HG02763 (cell line): ENCODE results near the gene GRAMD1B.

Experiments used
- ATAC-seq: cut with Tn5 transposase; IDR thresholded peaks from one replicate; pipeline ENCODE4 v1.9.1; 2021; ENCODE audit warnings: mild to moderate bottlenecking, moderate library complexity; ENCODE audit not compliant: unreplicated experiment

The GRAMD1B gene

DNA sequence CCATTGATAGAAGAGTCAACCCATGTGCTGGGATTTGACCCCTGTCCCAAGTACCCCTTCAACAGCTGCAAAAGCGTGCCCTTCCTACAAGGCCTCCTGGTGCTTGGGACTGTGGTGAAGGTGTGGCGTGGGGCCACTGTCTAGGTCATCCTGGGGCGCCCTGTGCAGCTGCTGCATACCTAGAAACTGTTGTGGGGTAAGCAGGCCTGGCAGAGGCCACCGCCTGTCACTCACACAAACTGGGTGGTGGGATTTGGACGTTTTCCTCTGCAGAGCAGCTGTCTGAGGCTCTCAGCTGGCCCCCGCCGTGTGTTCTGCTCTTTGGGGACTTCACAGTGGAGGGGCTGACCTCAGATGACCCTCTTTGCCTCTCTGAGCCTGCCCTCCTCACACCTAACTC, 154.7 kb downstream of the GRAMD1B start:
- ATAC-seq, result no peak

DNA sequence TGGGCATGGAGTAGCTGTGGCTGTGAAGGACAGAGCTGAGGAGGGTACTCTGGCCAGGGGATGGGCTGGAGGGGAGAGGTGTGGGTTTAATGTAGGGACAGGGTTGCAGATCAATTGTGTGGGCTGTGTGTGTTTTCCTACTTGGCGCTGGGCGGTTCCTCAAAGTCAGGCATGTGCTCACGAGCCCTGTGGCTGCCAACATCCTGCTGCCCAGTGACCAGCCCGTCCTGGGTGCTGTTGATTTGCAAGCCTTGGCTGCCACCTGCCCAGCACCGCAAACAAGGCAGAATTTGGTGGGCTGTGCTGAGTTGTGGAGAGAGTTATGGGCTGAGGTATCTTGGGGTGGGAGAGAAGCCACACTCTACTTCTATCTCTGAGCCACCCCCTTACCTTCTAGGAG, 155.1 kb downstream of the GRAMD1B start:
- no peak for ATAC-seq

DNA sequence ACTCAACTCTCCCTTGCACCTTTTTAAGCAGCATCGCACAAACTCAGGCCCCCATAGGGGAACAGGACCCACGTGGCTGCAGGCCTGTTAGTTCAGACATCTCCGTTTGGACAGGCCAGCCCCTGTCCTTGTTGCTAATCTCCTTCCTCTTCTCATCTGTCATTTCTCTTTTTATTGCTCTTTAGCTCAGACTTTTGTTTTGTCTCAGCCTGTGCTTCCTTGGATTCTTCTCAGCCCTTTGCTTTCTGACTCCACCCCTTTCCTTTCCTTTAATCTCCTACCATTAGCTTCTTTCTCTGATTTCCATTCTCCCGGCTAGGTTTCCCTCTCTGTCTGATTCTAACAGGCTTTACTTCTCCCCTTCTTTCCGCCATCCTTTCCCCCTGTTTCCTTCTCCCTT, 155.6 kb downstream of the GRAMD1B start:
- no peak for ATAC-seq

DNA sequence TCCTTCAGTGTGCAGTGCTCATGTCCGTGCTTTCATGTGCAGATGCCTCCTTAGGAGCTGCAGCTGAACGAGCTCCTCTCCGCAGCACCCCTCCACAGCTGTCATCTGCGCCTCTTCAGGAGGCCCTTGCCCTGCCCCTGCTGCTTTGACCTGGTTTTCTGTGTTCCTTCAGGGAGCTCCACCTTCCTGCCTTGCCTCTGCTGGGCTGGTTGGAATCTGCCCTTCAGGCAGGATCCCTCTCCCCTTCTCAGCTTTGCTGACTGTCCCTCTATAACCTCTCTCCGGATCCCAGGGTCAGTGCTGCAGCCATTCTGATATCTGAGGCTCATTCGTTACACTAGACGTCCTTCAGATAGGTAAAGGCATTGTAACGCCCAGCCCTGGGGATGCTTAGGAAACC, 156.5 kb downstream of the GRAMD1B start:
- no peak for ATAC-seq

DNA sequence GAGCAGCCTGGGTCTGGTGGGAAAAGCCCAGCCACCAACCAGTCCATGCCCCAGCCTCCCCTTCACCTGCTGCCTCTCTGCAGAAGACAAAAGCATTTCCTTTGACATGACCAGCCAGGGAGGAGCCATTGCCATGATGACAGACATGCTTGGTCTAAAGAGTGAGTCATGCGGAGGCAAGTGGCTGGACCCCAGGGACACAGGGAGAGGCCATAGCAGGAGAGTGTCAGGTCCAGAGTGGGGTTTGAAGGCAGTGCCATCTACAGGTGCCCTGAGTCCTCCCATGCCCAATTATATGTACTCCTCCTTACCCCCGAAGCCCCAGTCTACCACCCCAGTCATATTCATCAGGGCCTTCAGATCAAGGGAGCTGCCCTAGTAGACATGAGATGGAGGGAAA, 157.0 kb downstream of the GRAMD1B start:
- ATAC-seq, result no peak

DNA sequence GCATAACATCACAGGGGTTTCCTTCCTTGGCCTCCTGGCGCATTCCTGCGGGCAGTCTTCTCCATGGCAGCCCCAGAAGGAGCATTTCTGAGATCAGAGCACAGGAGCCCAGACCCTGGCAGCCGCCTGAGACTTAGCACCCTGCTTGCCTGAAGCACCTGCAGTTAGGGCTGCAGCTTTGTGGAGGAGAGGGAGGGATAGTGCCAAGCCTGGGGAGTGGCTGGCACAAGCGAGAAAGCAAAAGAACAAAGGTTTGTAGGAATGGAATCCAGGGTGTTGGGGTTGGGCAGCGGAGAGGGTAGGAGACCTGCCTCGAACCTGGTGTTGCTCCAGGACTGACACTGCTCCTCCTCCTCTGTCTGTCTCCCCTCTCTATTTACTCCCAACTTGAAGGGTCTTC, 157.5 kb downstream of the GRAMD1B start:
- no peak for ATAC-seq

DNA sequence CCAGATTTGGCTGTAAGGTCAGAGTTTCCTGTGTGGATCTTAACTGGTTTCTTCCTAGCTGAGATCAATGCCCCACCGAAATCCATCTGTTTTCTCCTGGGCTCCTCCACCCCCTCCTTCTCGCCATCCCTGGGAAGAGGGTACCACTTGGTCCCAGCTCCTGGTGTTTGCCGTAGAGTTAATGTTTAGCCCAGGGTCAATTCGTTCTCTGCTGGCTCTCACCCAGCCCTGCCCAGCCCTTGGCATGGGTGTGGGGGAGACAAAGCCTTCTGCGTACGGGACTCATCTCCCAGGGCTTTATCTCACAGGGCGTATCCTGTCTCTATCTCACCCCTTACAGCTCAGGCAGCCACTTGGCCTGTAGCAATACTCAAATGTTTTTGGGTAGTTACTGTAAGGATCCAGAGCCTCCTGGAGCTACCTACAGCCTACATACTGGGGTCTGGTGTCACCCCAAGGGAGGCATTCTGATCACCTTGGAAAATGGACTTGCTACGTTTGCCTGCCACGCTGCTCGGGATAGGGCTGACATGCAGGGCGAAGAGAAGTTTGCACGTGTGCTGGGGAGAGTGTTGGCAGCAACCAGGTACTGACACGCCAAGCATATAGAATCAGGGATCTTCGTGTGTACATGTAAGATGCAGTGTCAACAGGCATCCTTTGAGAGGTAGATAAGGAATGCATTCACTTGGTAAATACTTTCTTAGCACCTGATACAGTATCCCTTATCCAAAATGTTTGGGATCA, 158.2 kb downstream of the GRAMD1B start:
- no peak for ATAC-seq

DNA sequence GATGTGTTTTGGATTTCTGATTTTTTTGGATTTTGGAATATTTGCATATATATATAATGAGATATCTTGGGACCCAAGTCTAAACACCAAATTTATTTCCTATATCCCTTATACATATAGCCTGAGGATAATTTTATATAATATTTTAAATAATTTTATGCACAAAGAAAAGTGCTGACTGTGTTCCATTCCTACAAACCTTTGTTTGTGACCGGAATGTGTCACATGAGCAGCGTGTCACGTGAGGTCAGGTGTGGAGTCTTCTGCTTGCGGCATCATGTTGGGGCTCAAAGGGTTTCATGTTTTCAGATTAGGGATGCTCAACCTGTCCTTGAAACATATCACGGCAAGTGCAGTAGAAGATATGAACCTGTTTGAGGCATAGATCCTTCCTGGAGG, 158.8 kb downstream of the GRAMD1B start:
- ATAC-seq, result no peak

DNA sequence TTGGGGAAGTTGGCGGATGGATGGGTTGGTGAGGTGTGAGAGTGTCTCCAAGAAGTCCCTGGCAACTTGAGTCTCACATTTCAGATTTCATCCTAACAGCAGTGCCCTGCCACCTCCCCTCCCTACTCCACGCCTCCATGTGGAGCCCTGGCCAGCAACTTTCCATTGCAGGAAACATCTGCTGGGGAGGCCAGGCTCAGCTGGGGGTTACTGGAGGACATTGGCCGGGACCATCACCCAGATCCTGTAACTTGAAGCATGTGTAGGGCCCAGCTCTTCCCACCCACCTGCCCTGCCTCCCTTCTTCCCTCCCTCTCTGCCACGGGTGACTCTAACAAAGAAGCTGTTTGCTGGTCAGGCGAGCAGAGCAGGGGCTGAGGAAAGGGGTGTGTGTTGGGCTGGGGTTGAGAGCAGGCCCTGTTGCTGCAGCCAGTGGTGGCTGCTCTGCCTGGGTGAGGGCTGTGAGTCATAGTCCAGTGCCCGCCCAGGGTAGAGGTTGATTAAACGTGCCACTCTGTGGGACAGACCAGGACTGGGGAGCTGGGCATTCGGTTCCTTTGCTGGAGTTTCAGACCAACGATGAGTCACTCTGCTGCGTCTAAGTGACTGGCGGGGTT, 160.3 kb downstream of the GRAMD1B start:
- no peak for ATAC-seq

DNA sequence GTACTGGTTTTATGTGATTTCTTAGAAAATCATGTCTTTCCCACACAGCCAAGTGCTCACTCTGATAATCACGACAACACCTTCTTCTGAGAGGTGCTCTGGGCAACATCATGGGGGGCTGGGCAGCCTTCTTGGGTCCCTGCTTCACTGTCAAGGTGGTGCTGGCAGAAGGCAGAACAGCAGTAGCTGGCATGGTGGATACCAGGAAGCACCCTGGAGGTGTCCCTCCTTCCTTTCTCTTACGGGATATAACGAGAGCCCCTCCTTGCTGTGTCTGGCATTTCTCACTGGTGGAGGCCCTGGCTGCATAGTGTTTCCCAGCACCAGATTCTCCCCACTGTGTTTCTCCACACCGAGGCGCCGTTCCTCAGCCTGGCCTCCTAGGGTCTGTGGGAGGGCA, 163.5 kb downstream of the GRAMD1B start:
- ATAC-seq, result no peak

DNA sequence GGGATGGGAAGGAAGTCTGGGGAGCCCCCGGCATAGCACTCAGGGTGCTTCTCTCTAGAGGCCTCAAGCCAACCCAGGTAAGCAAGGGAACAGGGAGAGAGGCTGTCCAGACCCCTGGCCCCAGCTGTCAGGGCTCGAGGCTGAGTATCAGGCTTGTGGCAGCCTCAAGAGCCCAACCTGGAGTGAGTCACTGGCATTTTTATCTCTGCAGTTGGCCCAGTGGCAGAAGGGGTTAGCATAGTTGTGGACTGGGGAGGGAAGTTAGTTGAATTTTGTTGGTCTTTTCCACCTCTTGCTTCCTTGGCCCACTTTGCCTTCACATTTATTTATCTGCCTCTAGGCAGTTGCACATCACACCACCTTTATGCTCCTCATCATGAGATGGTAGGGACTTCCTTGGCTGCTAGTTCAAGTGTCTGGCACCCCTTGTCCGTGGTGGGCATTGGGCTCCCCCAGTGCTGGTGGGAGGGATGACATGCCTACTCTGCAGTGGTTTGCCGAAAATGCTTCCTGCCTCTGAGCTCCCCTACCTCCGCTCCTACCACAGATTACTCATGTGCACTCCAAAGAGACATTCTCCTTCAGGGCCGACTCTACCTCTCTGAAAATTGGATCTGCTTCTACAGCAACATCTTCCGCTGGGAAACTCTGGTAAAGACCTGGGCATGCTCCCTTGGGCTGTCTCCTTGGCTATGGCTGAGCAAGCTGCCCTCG, 164.3 kb downstream of the GRAMD1B start:
- no peak for ATAC-seq

DNA sequence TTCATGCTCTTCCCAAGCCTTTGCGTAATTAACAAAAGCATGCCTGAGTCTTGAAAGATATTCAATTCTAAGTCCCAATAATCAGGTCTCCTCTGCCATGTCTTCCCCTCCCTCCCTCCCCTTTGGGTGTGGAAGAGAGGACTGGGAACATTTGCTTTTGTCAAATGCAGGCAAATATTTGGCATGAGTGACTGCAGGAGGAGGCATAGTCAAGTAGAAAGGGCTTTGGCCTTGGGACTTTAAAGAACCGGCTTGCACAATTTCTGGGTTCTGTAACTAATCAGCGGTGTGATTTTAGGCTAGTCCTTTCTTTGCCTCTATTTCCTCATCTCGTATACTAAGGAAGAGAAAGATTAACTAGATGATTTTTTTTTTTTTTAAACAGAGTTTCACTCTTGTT, 164.9 kb downstream of the GRAMD1B start:
- no peak for ATAC-seq

DNA sequence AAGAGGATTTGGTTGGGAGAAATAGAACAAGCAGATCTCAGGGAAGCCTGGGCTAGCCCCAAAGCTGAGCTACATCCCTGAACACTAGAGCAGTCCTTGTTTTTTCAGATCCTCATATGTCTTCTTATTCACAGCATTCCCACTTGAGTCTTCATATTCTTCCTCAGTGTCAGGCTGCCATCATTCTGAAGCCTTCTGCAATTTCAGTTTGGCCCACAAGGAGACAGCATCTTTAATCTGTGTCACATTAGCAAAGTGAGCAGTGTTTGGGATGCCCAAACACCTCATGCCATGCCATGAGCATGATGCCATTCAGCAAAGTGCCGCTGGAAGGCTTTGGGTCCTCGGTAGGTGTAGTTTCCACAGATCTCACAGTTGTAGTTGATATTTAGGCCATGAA, 167.8 kb downstream of the GRAMD1B start:
- no peak for ATAC-seq

DNA sequence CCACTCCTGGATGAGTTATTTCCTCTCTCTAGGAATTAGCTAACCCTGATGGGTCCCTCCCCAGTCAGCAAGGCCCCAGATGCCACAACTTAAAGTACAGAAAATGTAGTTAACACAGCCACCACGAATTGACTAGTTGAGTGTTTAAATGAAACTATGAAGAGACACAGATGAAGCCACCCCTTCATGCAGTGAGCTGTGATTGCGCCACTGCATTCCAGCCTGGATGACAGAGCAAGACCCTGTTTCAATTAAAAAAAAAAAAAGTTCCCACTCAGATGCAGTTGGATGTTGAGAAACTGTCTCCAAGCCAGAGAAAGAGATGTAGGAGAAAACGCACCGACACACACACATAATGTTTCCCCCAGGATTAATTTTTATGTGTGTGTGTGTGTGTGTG, 171.1 kb downstream of the GRAMD1B start:
- ATAC-seq, result no peak

DNA sequence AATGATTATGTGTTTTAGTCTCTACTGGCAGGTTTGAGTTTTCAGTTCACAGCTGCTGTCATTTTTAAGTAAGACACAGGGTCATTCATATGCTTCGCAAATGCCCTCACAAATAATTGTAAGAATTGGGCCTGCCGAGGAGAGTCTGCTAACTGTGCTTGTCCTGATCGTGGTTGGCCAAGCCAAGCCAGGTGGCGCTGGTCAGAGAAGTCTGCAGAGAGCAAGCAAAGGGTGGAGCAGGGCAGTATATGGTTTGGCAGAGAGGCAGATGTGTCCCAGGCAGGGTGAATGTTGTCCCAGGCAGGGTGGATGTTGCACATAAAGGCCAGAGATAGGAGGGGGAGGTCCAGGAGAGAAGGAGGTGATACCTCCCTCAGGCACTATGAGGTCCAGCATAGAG, 171.7 kb downstream of the GRAMD1B start:
- ATAC-seq, result no peak

DNA sequence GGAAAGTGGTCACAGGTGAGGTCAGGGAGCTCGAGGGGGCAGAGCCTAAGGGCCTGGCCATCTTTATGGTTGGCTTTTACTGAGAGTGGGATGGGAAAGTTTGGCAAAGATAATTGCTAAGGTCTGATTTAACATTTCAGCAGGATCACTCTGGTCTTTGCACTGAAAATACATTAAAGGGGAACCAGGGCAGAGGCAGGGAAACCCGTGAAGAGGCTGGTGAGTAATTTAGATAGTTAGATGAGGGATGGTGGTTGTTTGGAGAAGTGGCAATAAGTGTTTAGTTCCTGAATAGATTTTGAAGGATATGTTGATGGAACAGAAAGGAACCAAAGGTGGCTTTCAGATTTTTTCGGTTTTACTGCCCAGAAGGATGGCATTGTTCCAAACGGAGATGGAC, 173.6 kb downstream of the GRAMD1B start:
- ATAC-seq, result no peak

DNA sequence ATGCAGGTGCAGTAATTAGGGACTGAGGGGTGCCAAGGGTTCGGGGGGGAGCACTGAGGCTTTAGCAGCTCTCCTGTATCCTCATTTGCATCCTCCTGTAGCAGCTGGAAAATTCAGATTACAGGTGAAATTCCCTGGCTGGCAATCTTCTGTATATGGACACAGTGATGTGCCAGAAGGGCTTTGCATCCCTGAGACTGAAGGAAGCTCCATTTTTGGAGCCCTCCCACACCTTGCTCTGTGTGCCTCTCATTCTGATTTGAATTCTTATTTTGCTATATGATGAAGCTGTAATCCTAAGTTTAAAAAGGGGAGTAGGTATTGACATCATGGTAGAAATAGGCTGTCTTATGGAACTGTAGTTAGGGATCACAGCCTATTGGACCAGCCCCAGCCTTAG, 177.7 kb downstream of the GRAMD1B start:
- ATAC-seq, result no peak

DNA sequence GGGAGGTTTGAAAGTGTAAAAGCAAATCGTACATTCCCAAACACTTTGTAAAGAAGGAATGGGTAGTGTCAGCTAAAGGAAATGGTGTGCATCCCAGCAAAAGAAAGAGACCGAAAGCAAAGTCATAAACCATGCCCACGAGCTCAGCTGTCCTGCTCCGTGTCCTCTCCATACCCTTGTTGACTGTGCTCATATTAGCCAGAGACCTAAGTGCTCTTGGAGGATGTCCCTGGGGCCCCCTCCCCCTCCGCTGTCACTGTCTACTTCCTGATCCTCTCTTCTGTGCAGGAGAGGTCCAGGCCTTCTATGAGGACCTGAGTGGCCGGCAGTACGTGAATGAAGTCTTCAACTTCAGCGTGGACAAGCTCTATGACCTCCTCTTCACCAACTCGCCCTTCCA, 178.3 kb downstream of the GRAMD1B start:
- no peak for ATAC-seq

DNA sequence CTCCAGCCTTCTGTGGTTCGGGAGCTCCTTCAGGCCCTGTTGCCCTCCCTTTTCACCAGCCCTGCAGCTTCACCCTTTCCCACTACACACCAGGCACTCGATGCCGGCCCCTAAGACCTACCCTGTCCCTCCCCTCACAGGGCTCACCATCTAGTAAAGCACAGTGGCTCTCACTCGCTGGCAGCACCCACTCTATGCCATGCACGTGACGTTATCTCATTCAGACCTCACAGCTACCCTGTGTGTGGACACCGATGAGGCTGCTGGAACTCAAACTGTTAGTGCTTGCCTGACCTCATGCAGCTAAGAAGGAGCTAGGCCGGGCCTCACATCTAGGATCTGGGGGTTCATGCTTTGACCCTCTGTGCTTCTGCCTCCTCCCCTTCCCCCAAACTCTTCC, 178.9 kb downstream of the GRAMD1B start:
- ATAC-seq, result no peak

DNA sequence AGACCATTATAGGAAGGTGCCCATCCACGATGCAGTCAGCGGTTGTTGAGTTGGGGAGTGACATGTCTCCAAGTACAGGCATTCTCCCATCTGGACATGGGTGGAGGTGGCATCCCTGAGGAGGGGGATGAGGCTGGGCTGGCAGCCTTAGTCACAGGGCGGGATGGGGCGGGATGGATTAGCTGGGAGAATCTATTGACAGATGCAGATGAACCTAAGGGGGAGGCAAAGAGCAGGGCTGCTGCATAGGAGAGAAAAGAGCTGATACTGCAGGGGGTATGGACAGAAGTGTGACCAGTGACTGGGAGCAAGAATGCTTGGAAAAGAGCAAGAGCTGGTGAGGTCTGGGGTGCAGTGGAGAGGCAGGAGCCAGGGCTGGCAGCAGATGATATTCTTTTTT, 181.6 kb downstream of the GRAMD1B start:
- no peak for ATAC-seq

DNA sequence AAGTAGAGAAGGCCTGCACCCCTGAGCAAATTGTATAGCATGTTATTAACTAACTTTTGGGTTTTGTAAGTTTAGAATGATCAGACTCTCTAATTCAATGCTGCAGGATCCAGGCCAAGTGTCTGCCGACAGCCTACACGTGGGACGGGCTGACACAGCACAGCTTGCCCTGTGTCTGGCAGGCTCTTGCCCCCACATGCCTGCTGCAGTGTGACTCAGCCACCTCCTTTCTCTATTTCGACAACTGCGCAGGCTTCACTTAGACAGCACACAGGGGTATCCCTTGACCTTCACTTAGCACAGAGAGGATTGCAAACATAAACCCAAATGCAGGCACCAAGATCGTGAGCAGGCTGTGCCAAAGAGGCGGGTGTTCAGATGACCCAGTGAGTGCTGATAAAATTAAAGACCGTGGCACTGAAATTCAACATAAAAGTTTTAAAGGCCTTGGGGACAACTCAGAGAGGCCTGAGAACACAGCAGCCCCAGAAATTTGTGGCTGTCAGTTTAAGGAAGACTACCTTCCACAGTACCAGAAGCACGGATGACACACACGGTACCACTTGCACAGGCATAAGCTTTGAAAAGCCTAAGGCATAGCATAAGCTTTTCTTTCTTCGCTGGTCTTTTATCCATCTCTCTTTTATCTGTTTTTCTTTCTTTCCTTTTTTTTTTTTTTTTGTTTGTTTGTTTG, 186.6 kb downstream of the GRAMD1B start:
- ATAC-seq, result no peak

DNA sequence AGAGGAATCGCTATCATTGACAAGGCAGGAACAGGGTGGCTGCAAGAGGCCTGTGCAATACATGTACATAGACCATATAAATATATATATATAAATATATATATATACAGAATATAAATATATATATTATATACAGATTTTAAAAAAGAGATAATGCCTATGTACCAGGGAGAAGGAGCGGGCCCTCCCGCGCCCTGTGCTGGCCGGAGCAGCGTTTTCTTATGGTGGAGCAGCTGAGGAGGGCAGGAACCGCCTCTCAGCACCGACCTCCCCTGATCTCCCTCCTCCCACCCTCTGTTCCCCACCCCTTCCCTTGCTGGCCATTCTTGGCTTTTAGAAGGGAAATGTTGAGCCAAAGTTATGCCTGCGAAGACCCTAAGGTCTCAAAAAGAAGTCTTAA, 192.5 kb downstream of the GRAMD1B start:
- no peak for ATAC-seq
